Fibroblast of mammary gland (primary cell): ENCODE data around the gene GIT2.
"Not testable (repeated sequence)": the region's sequence is repeated elsewhere in the genome, so short reads cannot be mapped to it uniquely, and the experiment has no call there.

ENCODE experiments used
- DNase-seq: peaks from one replicate; pipeline ENCODE4 v3.0.0-alpha.2; 2010; ENCODE audit warnings: low read depth
- H3K4me3 ChIP-seq: 2 replicates; pipeline ENCODE4 v1.5.1; 2011; ENCODE audit warnings: low read depth, mild to moderate bottlenecking, low read length, moderate library complexity; ENCODE audit not compliant: control insufficient read depth
- CTCF ChIP-seq: conservative IDR thresholded peaks from 2 replicates; pipeline ENCODE4 v1.5.1; 2011; ENCODE audit warnings: low read depth, low read length, inconsistent platforms; ENCODE audit not compliant: control insufficient read depth, insufficient read depth

Gene GIT2

GRCh38 chr12:109910969-109911348, 85.2 kb downstream of the GIT2 start:
- TF ChIP-seq CTCF, result peak; percentile 44
- peak; percentile 47 for DNase-seq
- H3K4me3 ChIP-seq, result no peak overlapping the region

- H3K4me3 ChIP-seq, result no peak overlapping the region
- DNase-seq, result no peak
- TF ChIP-seq CTCF, result no peak
Measured at GRCh38 chr12:109910254-109910968, 85.8 kb downstream of the GIT2 start.

GRCh38 chr12:109905301-109905700, 90.9 kb downstream of the GIT2 start:
- no peak for TF ChIP-seq CTCF
- no peak overlapping the region for H3K4me3 ChIP-seq
- DNase-seq, result no peak

DNA sequence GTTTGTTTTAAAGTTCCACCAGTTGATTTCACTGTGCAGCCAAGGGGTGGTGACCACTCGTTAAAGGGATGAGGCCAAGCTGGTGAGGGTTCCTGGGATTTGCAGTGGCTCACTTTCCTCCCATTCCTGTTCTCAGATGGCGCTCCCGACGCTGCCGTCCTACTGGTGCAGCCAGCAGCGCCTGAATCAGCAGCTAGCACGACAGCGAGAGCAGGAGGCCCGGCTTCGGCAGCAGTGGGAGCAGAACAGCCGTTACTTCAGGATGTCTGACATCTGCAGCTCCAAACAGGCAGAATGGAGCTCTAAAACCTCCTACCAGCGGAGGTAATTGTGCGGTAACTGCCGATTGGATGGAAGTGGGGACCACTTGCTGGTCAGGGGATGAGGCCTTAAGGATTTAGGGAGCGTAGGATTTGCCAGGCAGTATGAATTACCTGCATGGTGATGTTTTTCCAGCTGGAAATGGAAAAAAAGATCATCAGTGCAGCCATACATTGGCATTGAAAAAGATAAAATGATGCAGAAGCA, 93.2 kb downstream of the GIT2 start:
- no peak for DNase-seq
- H3K4me3 ChIP-seq, result no peak overlapping the region
- TF ChIP-seq CTCF, result no peak

DNA sequence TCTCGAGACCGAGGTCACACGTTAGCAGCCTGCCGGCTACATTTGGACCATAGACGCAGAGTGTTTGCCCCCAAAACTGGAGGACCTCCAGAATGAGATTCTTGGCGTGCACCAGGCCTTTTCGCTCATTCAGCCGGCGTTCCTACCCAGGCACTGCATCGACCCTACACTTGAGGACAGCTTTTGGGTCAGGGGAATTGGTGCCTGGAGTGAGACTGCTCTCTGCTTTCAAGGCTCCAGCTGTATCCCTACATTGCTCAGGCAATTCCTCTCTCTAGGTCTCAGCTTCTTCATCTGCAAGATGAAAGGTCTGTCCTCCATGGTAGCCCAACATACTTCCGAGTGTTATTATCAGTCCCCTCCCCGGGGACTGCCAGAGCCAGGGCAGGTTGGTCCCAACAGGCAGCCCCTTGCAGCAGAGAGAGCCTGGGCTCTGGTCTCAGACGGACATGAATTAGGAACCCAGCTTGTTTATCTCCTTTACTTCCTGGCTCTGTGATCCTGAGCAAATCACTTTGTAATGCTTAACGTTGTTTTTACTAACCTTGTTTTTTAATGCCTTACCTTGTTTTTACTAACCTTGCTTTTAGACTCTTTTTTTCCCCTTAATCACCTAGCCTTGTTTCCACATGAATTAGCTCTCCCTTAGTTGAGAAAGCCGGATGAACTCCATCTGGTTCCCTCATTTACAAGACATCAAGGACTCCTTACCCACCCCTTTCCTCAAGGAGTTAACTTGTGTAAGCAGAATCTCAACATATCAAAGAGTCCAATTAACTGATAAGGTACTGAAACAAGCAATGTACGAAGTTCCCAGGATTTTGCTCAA, 95.2 kb downstream of the GIT2 start:
- H3K4me3 ChIP-seq, result peak overlapping the region; percentile 69
- no peak for TF ChIP-seq CTCF
- DNase-seq, result peak; percentile 6

GRCh38 chr12:109899783-109900751, 96.1 kb downstream of the GIT2 start, which contains the start of gene TCHP:
Gene TCHP, plus strand, starts transcription at chr12:109900274. Its CDS starts 2,753 bp downstream, at chr12:109903027.
- TF ChIP-seq CTCF, result peak; percentile 36
- H3K4me3 ChIP-seq, result peak within 1 kb of the TSS; percentile 69
- DNase-seq, result peak; percentile 86

DNA sequence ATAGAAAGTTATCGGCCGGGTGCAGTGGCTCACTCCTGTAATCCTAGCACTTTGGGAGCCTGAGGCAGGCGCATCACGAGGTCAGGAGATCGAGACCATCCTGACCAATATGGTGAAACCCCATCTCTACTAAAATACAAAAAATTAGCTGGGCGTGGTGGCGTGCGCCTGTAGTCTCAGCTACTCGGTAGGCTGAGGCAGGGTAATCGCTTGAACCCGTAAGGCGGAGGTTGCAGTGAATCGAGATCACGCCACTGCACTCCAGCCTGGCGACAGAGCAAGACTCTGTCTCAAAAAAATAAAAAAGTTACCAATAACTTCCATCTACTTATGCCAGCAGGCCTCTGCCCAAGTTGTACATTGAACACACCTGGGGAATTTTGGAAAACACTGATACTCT, 96.8 kb downstream of the GIT2 start:
- peak overlapping the region; percentile 69 for H3K4me3 ChIP-seq
- not testable (repeated sequence) for DNase-seq
